Tibial nerve (tissue), 4 donors: ENCODE data around the gene PMS1.

Source experiments
- EP300 ChIP-seq, 2 donors: sonication (generic); formaldehyde crosslinking; IDR thresholded peaks; one replicate each; pipeline ENCODE4 v1.6.1; 2017; ENCODE audit warnings: antibody characterized with exemption in 2 of 2, mild to moderate bottlenecking in 1 of 2
- POLR2A ChIP-seq, 2 donors: fragments of 450-650 bp; IDR thresholded peaks; one replicate each; pipeline ENCODE4 v1.6.1; 2017; ENCODE audit warnings: antibody characterized with exemption in 2 of 2, mild to moderate bottlenecking in 2 of 2, moderate library complexity in 2 of 2
- TF ChIP-seq, protein P1 (sequence below), 5 experiments: fragments of 200-600 bp in 3 of 5; fragments of 450-650 bp in 2 of 5; sonication (generic) in 3 of 5; IDR thresholded peaks; one replicate each; pipeline ENCODE4 v1.5.1; 2016 to 2019; ENCODE audit warnings: antibody characterized with exemption in 5 of 5, mild to moderate bottlenecking in 3 of 5, moderate library complexity in 2 of 5

DNA sequence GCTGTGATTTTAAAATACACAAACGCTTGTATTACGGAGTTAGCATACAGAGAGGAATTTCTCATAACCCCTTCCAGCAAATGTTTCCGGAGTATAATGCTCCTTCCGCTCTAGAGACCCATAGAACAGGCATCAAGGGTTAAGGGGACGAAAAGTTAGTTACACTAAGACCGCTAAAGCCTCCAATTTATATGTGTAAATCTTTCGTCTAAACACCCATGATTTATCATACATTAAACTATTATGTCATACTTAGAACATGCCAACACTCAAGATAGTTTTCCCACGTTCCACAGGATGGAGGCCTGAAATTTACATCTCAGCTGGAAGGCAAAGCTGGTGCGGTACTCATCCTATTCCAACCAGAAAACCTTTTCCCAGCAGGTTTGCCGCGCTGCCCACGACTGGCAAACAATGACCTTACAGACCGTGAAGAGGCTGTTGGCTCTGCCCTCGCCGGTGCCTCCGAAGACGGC, 761 bp upstream of the PMS1 start:
- TF ChIP-seq, protein P1, sequence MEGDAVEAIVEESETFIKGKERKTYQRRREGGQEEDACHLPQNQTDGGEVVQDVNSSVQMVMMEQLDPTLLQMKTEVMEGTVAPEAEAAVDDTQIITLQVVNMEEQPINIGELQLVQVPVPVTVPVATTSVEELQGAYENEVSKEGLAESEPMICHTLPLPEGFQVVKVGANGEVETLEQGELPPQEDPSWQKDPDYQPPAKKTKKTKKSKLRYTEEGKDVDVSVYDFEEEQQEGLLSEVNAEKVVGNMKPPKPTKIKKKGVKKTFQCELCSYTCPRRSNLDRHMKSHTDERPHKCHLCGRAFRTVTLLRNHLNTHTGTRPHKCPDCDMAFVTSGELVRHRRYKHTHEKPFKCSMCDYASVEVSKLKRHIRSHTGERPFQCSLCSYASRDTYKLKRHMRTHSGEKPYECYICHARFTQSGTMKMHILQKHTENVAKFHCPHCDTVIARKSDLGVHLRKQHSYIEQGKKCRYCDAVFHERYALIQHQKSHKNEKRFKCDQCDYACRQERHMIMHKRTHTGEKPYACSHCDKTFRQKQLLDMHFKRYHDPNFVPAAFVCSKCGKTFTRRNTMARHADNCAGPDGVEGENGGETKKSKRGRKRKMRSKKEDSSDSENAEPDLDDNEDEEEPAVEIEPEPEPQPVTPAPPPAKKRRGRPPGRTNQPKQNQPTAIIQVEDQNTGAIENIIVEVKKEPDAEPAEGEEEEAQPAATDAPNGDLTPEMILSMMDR (IDR thresholded peaks at IDR 0.05): no peak
- no peak for TF ChIP-seq POLR2A (IDR thresholded peaks at IDR 0.05)
- TF ChIP-seq EP300 (IDR thresholded peaks at IDR 0.05): no peak
